OCI-LY1 (cell line): ENCODE measurements around the gene CCDC33.

ENCODE experiments used
- CTCF ChIP-seq: fragments of 200-600 bp; sonication (generic), shearing (Covaris generic); IDR thresholded peaks from 2 replicates; pipeline ENCODE4 v1.5.1; 2017; ENCODE audit warnings: mild to moderate bottlenecking, antibody characterized with exemption, low read length, moderate library complexity, mixed read lengths
- EZH2 ChIP-seq: fragments of 200-600 bp; sonication (generic), shearing (Covaris generic); IDR thresholded peaks from 2 replicates; pipeline ENCODE4 v1.8.0; 2017; ENCODE audit warnings: borderline replicate concordance, mixed run types, mild to moderate bottlenecking, antibody characterized with exemption, low read length, moderate library complexity, mixed read lengths

- no peak for TF ChIP-seq CTCF
- no peak for TF ChIP-seq EZH2
Measured at GRCh38 chr15:74383695-74384565, 147.8 kb downstream of the CCDC33 start.
